ENCODE data around the gene ATRNL1. TPM values are rescaled to one million over a fixed set of nuclear protein-coding genes. Genes with fewer than 3 reads are reported as not detected.
"Not testable (repeated sequence)": the region's sequence is repeated elsewhere in the genome, so short reads cannot be mapped to it uniquely, and the experiment has no call there.

The ATRNL1 gene
- total RNA-seq, 1 donor from 2014 or later: 16.4 TPM

DNA sequence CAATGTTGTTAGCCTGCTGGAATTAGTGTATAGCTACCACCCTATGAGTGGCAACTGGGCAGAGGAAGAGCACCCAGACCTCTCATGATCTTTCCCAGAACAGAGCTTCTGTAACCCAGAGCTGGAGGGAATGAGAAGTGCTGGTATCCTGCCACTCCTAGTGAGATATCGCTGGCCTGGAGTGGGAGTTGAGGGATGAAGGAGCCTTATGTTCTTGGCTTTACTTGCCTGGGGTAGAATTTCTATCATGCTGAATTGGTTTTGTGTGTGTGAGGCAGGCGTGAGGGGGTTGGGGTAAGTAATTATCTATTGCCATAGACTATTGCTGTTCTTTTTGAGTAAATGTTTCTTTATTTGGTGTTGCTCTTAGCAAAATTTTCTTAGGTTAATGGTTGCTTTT lies 146.6 kb downstream of the ATRNL1 start:
- H3K4me1 Mint-ChIP-seq: no peaks in the 10 kb centered on the region
- no peak overlapping the region for H3K9ac ChIP-seq

DNA sequence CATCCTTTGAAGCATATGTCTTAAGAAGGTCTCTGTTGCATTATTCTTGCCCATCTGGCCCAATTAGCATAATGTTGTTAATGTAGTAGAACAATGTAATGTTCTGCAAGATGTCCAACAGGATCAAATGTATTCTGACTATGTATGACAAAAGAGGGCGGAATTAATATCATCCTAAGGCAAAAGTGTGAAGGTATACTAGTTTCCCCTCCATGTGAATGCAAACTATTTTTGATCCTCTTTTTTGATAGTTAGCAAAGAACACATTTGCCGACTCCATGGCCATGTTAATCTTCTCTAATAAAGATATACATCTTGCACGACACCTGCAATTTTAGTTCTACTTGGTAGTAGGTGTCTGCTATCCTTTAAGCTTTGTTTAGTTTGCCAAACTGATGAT lies 157.6 kb downstream of the ATRNL1 start:
- Histone ChIP-seq H3K4me3 (no peak overlapping the region), H3K4me2 (no peak overlapping the region), H3K79me2 (ENCODE audit: low read depth) (no peaks in the 10 kb centered on the region), H3K36me3 (no peaks in the 10 kb centered on the region), H3F3A (ENCODE audit: low read depth) (no peaks in the 10 kb centered on the region), H3K9ac (no peak overlapping the region), H2AFZ (replicated peaks) (no peak overlapping the region), H3K27ac (no peak overlapping the region), H3K9me3 (ENCODE audit: low read depth) (no peaks in the 10 kb centered on the region), H3K27me3 (no peaks in the 10 kb centered on the region), H3K4me1 (no peaks in the 10 kb centered on the region), H4K20me1 (ENCODE audit: low read depth) (no peaks in the 10 kb centered on the region)
- Mint-ChIP-seq H3K27ac (no peak overlapping the region), H3K4me1 (no peaks in the 10 kb centered on the region), H3K4me3 (no peak overlapping the region), H3K36me3 (no peaks in the 10 kb centered on the region), H3K9me3 (peaks cover 9% of the 10 kb centered on the region), H3K27me3 (ENCODE audit: insufficient read depth, low read depth) (no peaks in the 10 kb centered on the region)
- DNase-seq (ENCODE audit: low spot score): no peak
- TF ChIP-seq EZH2phosphoT487 (IDR thresholded peaks at IDR 0.05): no peak

More for the DNA sequence above, 146.6 kb downstream of the ATRNL1 start:
- H3K36me3 ChIP-seq: no peaks in the 10 kb centered on the region
- H3F3A ChIP-seq (ENCODE audit: low read depth): no peaks in the 10 kb centered on the region
- H3K27ac Mint-ChIP-seq: no peak overlapping the region
- H3K4me1 ChIP-seq: no peaks in the 10 kb centered on the region
- H3K27me3 ChIP-seq: no peaks in the 10 kb centered on the region
- TF ChIP-seq, protein P1, sequence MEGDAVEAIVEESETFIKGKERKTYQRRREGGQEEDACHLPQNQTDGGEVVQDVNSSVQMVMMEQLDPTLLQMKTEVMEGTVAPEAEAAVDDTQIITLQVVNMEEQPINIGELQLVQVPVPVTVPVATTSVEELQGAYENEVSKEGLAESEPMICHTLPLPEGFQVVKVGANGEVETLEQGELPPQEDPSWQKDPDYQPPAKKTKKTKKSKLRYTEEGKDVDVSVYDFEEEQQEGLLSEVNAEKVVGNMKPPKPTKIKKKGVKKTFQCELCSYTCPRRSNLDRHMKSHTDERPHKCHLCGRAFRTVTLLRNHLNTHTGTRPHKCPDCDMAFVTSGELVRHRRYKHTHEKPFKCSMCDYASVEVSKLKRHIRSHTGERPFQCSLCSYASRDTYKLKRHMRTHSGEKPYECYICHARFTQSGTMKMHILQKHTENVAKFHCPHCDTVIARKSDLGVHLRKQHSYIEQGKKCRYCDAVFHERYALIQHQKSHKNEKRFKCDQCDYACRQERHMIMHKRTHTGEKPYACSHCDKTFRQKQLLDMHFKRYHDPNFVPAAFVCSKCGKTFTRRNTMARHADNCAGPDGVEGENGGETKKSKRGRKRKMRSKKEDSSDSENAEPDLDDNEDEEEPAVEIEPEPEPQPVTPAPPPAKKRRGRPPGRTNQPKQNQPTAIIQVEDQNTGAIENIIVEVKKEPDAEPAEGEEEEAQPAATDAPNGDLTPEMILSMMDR (IDR thresholded peaks at IDR 0.05): no peak
- TF ChIP-seq EZH2phosphoT487 (IDR thresholded peaks at IDR 0.05) (no peak), EZH2 (IDR thresholded peaks at IDR 0.05) (no peak)
- DNase-seq (ENCODE audit: low spot score): no peak
- no peaks in the 10 kb centered on the region for H3K36me3 Mint-ChIP-seq
- no peak overlapping the region for H3K4me3 ChIP-seq
- no peak overlapping the region for H3K4me3 Mint-ChIP-seq
- H3K9me3 ChIP-seq (ENCODE audit: low read depth): no peaks in the 10 kb centered on the region
- no peak overlapping the region for H3K27ac ChIP-seq
- no peak overlapping the region for H3K4me2 ChIP-seq
- no peaks in the 10 kb centered on the region for H3K9me3 Mint-ChIP-seq
- peaks cover 5% of the 10 kb centered on the region for H3K27me3 Mint-ChIP-seq (ENCODE audit: insufficient read depth, low read depth)
- no peaks in the 10 kb centered on the region for H3K79me2 ChIP-seq (ENCODE audit: low read depth)
- no peak overlapping the region for H2AFZ ChIP-seq (replicated peaks)
- no peaks in the 10 kb centered on the region for H4K20me1 ChIP-seq (ENCODE audit: low read depth)

DNA sequence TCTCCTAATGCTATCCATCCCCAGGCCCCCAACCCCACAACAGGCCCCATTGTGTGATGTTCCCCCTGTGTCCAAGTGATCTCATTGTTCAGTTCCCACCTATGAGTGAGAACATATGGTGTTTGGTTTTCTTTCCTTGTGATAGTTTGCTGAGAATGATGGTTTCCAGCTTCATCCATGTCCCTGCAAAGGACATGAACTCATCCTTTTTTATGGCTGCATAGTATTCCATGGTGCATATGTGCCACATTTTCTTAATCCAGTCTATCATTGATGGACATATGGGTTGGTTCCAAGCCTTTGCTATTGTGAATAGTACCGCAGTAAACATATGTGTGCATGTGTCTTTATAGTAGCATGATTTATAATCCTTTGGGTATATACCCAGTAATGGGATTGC lies 160.6 kb downstream of the ATRNL1 start:
- not testable (repeated sequence) for DNase-seq (ENCODE audit: low spot score); H2AFZ ChIP-seq (replicated peaks); H3K4me3 Mint-ChIP-seq; H3K9ac ChIP-seq; H3K9me3 ChIP-seq (ENCODE audit: low read depth); H3K4me1 Mint-ChIP-seq; H3K36me3 ChIP-seq; H4K20me1 ChIP-seq (ENCODE audit: low read depth); H3F3A ChIP-seq (ENCODE audit: low read depth); H3K4me2 ChIP-seq; H3K27ac ChIP-seq; H3K36me3 Mint-ChIP-seq; H3K79me2 ChIP-seq (ENCODE audit: low read depth); H3K27me3 ChIP-seq; H3K4me1 ChIP-seq; H3K4me3 ChIP-seq; H3K27me3 Mint-ChIP-seq (ENCODE audit: insufficient read depth, low read depth); H3K27ac Mint-ChIP-seq
- peaks cover 27% of the 10 kb centered on the region for H3K9me3 Mint-ChIP-seq

DNA sequence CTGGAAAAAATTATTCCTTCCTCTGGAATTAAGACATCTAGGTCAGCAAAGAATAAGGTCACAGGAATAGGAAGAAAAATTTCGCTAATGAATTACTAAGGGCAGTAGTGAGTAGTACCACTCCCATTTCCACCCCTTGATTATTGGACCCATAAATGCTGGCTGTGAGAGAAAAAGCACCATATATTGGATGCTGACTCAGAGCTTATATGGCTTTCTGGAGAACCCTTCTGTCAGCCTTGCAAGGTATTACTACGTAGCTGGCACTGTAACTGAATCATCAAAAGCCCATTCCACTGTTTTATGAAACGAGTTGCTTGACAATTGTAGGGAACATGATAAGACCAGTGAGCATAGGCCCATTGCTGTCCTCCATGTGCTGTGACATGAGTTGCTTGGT lies 179.3 kb downstream of the ATRNL1 start:
- Mint-ChIP-seq H3K4me1 (no peaks in the 10 kb centered on the region), H3K27me3 (ENCODE audit: insufficient read depth, low read depth) (no peaks in the 10 kb centered on the region), H3K9me3 (no peaks in the 10 kb centered on the region), H3K27ac (no peak overlapping the region), H3K36me3 (no peaks in the 10 kb centered on the region), H3K4me3 (no peak overlapping the region)
- Histone ChIP-seq H3K9ac (no peak overlapping the region), H3F3A (ENCODE audit: low read depth) (no peaks in the 10 kb centered on the region), H3K27me3 (no peaks in the 10 kb centered on the region), H4K20me1 (ENCODE audit: low read depth) (no peaks in the 10 kb centered on the region), H3K4me3 (no peak overlapping the region), H3K36me3 (no peaks in the 10 kb centered on the region), H3K4me1 (no peaks in the 10 kb centered on the region), H3K4me2 (no peak overlapping the region), H2AFZ (replicated peaks) (no peak overlapping the region), H3K27ac (no peak overlapping the region), H3K9me3 (ENCODE audit: low read depth) (no peaks in the 10 kb centered on the region), H3K79me2 (ENCODE audit: low read depth) (no peaks in the 10 kb centered on the region)
- no peak for DNase-seq (ENCODE audit: low spot score)
- no peak for TF ChIP-seq EZH2phosphoT487 (IDR thresholded peaks at IDR 0.05)
- TF ChIP-seq, protein P1 (IDR thresholded peaks at IDR 0.05): no peak
- no peak for TF ChIP-seq EZH2 (IDR thresholded peaks at IDR 0.05)
